ENCODE data around the gene PPM1L.

DNA sequence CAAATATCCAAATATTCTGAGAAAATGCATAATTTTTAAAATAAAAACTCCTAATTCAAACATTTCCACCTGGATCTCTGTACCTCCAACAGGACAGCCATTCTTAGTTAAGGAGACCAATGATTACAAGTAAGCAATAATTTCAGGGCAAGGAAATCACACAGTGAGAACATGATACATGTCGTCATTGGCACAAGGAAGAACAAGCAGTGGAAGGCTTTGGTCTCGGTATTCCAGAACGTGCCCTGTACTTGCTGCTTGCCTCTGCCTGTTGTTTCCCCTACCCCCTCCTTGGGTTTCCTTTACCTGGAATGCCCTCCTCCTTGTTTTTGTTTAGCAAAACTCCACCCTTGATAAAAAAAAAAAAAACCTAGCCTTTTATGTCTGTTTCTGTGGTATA lies 72.8 kb downstream of the PPM1L start:
- TF ChIP-seq CTCF (IDR thresholded peaks at IDR 0.05; ENCODE audit: low read length) (no peak), EZH2 (optimal IDR thresholded peaks at IDR 0.05; ENCODE audit: low read depth, low read length) (no peak), EZH2phosphoT487 (IDR thresholded peaks at IDR 0.05; ENCODE audit: low read length) (no peak)
